Measurements from ENCODE around the gene SPOP.

- no peak for TF ChIP-seq CTCF (IDR thresholded peaks at IDR 0.05)
- no peak for TF ChIP-seq POLR2A (IDR thresholded peaks at IDR 0.05)
These were observed 13.1 kb downstream of the SPOP start for GRCh38 chr17:49664706-49665211.
